GM18517 (cell line): ENCODE results near the gene SHISA8.

ENCODE experiments used
- ATAC-seq: cut with Tn5 transposase; IDR thresholded peaks from one replicate; pipeline ENCODE4 v1.9.1; 2021; ENCODE audit warnings: mild to moderate bottlenecking, moderate library complexity; ENCODE audit not compliant: unreplicated experiment

Gene SHISA8

GRCh38 chr22:41915786-41916493, 1.1 kb upstream of the SHISA8 start:
- ATAC-seq: no peak

GRCh38 chr22:41914611-41915034, 251 bp downstream of the SHISA8 start:
- no peak for ATAC-seq

DNA sequence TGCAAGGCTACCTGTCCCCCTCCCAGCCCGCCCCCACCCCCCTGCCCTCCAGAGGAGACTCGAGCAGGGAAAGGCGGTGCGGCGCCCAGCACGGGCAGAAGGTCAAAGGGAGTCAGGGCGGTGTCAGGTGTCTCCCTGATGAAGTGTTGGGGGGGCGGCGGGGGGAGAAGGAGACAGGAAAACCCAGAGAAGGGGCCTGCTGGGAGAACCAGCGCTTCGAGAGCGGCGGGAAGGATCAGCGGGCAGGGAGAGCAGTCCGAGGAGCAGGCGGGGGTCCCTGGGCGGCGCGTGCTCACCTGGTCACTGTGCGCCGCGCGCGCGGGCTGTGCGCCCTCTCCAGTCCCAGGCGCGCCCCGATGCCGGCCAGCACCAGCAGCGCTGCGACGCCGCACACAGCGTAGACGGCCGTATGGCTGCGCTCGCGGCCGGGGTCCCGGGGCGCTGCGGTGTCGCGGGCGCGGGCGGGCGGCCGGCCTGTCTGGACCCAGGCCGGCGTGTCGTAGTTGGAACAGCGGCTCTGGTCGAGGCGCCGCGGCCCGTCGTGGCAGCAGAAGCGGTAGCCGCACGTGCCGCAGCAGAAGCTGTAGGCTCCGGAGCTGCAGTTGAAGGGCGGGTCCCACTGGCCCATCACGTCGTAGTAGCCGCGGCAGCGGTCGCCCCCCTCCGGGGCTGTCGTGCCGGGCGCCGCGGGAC, 886 bp downstream of the SHISA8 start:
- ATAC-seq: no peak

DNA sequence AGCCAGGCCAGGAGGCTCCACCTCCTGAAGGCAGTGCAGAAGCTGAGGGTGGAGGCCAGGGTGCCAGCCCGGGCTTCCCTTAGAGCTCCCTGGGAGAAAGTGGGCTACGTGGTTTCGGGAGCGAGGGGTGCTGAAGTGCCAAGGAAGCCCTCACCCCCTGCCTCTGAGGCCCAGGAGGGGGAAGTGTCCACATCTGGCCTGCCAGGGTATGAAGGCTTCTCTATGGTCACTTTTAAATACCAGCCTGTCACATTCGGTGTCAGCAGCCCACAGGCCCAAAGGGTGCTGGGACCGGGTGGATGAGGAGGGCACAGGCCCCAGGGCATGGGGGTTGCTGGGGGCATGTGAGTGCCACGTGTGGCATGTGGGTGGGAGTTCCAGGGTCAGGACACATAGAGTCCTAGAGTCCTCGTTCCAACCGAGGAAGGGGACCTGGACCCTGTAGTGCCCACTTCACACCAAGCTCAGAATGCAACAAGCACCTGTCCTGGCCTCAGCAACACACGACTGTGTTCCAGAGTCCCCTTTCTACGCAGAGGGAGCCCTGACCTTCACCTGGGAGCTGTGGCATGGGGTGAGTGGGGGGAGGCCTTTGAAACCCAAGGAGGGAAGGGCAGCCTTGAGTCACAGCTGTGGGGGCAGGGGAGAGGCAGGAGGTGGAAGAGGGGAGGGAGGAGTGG, 1.7 kb downstream of the SHISA8 start:
- ATAC-seq: no peak

GRCh38 chr22:41912338-41913039, 2.4 kb downstream of the SHISA8 start:
- ATAC-seq: no peak

GRCh38 chr22:41911001-41911611, 3.8 kb downstream of the SHISA8 start:
- no peak for ATAC-seq

DNA sequence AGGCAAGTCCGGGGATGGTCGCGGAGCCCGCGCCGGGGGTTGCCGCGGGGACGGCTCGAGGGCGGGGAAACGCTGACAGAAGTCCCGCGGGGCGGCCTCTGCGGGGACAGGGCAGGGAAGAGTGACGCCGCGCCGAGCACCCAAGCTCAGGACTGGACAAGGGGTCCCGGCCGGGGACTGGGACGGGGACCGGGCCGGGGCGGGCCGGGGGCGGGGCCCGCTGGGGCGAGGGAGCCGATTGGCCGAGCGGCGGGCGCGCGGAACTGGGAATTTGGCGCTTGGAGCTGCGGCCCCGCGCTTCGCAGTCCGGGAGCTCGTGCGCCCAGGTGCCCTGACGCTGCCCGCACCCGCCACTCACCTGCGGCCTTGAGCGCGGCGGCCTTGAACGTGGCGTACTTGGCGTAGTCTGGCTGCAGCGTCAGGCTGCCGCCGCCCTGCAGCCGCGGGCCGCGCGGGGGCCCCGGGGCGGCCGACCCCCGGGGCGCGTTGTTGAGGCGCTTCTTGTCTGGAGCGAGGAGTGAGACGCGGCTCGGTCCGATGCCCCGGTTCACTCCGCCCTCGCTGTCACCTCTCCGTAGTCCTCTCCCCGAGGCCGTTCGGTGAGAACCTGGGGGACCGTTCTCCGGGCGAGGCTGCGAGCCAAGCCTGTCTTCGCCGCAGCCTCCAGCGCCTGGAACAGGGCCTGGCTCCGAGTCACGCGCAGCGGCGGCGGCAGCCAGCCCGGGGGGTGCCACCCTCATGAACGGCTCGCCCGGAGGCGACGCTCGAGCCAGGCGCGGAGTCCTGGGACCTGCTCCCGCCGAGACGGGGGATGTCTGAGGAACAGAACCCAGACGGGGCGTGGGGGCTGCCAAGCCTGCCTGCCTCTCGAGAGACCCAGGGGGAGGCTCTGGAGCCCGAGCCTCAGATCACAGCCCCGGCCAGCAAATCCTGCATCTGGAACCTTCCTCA, 4.5 kb downstream of the SHISA8 start:
- no peak for ATAC-seq

DNA sequence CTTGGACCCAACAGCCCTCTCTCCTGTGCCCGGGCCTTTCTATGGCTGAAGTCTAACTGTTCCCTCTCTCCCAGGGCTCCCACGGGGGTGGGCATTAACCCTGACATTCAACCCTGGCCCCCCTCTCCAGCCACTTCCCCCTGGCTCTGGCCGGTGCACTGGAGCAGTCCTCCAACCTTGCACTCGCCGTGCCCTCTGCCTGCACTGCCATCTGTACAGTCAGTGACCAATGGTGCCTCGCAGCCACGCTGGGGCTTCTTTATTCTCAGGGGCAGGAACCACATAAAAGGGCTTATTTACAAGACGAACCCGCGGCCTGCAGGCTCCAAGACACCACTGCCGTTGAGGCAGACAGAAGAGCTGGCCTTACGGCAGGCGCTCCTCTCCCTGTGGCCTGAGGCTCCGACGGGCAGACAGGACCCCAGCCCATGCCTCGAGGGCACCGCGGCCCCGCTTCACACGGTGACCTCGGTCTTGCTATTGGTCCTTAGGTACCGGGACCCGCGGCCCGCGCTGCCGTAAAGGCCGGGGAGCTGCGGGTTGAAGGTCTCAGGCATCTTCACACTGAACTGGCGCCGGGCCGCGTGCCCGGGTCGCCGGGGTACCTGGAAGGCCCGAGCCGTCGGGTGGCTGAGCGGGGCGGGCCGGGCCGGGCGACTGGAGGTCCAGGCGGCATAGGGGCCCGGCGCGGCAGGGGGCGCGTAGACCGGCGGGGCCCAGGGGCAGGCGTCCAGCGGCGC, 5.4 kb downstream of the SHISA8 start:
- ATAC-seq: no peak

- no peak for ATAC-seq
Observed at GRCh38 chr22:41908411-41909309, 6.2 kb downstream of the SHISA8 start.

DNA sequence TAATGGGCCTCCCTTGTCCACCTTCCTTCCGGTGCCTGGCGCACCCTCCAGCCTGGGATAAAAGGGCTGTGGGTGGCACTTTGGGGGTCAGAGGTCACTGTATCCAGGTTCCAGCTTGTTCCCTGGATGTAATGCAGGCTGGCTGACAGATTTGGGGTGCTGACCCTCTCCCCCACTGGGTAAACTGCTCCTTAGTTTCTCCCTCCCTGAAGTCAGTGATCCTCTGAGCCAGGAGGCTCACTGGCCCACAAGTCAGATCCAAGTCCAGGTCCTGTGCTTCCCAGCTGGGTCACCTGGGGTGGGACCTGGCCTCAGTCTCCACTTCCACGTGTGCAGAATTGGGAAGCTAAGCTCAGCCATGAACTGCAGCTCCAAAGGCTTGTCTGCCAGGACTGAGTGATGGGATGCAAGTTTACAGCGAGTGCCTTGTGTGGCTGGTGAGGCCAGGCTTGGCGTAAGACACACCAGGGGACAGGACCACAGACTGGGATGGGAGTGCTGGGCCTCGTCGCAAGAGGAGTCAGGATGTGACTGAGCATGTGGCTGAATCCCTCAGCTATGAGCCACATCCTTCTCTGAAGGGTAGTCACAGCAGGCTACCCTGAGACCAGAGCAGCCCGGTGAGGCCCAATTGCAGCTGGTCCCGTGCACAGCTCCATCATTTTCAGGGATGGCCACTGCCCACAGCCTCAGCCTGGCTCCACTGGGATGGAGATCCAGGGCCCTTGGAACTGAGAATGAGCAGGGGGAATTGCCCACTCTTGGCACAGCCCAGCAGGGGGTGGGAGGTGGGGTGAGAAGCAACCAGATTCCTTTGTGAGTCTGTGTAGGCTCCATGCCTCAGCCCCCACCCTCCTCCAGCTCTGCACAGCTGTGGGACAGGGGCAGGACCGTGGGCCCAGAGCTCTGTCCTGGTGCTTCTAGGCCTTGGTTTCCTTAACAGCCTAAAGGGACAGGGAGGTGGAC, 7.2 kb downstream of the SHISA8 start:
- no peak for ATAC-seq

DNA sequence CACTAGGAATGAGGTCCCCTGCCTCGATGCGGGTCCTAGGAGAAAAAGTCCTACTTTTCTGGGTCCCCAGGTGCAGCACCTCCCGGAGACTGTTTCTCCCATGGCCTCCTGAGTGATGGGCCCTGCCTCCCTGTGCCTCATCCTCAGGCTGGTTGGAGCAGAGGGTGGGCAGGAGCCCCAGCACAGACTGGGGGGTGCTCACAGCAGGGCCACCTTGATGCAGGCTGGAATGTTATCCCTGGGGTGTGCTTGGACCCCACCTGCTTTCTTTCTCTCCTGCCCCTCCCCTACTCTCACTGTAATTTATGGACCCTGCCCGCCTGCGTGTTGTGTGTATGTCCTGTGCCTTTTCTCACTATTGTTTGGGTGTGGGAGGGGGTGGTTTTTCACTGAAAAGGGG, 8.1 kb downstream of the SHISA8 start:
- no peak for ATAC-seq

DNA sequence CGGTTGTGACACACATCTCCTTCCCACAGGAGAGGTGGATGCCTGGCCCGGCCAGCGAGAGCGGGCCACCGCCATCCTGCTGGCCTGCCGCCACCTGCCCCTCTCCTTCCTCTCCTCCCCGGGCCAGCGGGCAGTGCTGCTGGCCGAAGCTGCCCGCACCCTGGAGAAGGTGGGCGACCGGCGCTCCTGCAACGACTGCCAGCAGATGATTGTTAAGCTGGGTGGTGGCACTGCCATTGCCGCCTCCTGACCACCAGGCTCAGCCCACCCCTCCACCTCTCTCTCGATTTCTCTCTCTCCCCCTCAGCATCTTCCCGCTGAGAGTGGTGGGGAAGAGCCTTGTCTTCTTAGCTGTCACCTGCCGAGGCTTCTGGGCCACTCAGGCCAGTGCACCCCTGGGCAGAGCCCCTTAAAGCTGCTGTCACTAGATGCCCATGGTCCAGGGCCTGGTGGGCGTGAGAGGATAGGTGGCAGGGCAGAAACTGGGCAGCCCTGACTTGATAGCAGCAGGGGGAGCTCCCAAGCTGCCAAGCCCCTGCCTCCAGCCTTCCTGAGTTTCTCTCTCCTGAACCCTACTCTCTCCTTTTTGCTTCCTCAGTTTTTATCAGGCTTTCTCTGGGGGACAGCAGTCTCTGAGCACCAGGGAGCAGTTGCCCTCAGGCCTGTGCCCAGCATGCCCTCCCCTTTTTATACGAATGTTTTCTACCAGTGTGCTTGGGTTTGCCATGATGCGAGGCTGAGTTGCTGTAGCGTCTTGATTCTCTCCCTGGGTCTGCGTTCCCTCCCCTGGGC, 9.3 kb downstream of the SHISA8 start:
- no peak for ATAC-seq

DNA sequence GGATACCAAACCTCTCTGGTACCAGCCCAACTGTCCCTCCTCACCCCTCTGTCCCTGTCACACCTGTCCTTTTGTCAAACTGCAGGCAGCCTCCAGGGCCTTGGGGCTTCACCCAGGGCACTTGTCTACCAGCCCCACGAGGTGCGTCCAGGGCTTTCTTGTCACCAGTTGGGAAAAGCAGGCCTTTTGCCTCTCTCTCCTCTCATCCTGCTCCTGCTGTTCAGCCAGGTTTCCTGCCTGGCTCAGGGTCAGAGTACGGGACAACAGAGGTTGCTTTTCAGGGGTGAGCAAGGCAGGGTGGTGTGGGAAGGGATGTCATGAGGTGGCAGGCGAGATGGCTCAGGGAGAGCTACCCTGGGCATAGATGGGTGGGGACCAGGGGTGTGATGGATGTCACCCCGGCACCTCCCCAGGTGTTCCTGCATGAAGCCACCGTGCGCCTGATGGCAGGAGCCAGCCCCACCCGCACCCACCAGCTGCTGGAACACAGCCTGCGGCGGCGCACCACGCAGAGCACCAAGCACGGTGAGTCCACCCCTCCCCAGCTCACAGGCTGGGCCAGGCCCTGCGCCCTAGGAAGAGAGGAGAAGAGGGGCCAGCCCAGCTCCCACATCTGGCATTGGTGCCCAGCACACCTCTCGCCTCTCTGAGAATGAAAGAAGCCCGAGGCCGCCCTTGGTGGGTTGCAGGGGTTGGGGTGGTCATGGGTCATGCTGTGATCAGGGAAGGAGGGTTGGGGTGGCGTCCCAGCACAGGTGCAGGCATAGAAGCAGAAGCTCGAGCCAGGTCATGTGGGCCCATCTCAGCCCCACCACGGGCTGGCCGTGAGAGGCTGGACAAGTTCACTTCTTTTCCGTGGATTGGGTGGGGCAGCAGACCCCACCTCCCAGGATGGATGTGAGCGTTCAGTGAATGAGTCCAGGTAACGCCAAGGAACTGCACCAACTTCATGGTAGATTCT, 10.1 kb downstream of the SHISA8 start:
- no peak for ATAC-seq

GRCh38 chr22:41902932-41903421, 11.9 kb downstream of the SHISA8 start:
- no peak for ATAC-seq

GRCh38 chr22:41902016-41902415, 12.9 kb downstream of the SHISA8 start:
- ATAC-seq: no peak
